Common myeloid progenitor, CD34-positive (primary cell): Measurements from ENCODE around the gene NDUFC2.

Experiments used
- CTCF ChIA-PET: fragments of 350-600 bp; sonication (Branson Sonifier 250); formaldehyde crosslinking; loops from one replicate; lab custom pipeline; 2021; ENCODE audit warnings: antibody characterized with exemption; lab: Charles Lee
- POLR2A ChIA-PET: fragments of 350-600 bp; sonication (Branson Sonifier 250); formaldehyde crosslinking; loops from one replicate; lab custom pipeline; 2021; ENCODE audit warnings: antibody characterized with exemption; lab: Charles Lee
- DNase-seq, 3 donors: peaks; one replicate each; pipeline versions ENCODE4 v3.0.0 to v3.0.0-alpha.2; 2013
- H3K27ac ChIP-seq, 2 experiments: 1 replicate in 1 of 2; 2 replicates in 1 of 2; pipeline ENCODE4 v1.7.0; 2013; ENCODE audit warnings: inconsistent platforms in 2 of 2, low read length in 2 of 2, mild to moderate bottlenecking in 2 of 2, low read depth in 1 of 2, moderate library complexity in 1 of 2; ENCODE audit not compliant: severe bottlenecking in 2 of 2, insufficient read depth in 1 of 2, poor library complexity in 1 of 2
- H3K27me3 ChIP-seq, 5 experiments: replicated peaks in 2 of 5; 1 replicate in 3 of 5; 2 replicates in 2 of 5; pipeline versions ENCODE4 v1.6.1 to v1.7.0; 2013; ENCODE audit warnings: low read length in 4 of 5, mild to moderate bottlenecking in 2 of 5, moderate library complexity in 2 of 5, inconsistent platforms in 1 of 5; ENCODE audit not compliant: insufficient read depth in 5 of 5, control insufficient read depth in 4 of 5
- H3K36me3 ChIP-seq, 4 experiments: 1 replicate in 2 of 4; 2 replicates in 2 of 4; pipeline versions ENCODE4 v1.6.1 to v1.7.0; 2013; ENCODE audit warnings: low read length in 3 of 4, control low read depth in 1 of 4, mild to moderate bottlenecking in 1 of 4; ENCODE audit not compliant: control insufficient read depth in 4 of 4, insufficient read depth in 4 of 4
- H3K4me1 ChIP-seq, 4 experiments: 1 replicate in 3 of 4; 2 replicates in 1 of 4; pipeline versions ENCODE4 v1.6.1 to v1.7.1; 2013; ENCODE audit warnings: low read length in 3 of 4, mild to moderate bottlenecking in 3 of 4, control low read depth in 1 of 4, inconsistent platforms in 1 of 4, moderate library complexity in 1 of 4; ENCODE audit not compliant: control insufficient read depth in 4 of 4, insufficient read depth in 4 of 4; ENCODE audit errors: control extremely low read depth in 1 of 4
- H3K4me3 ChIP-seq, 7 experiments: 1 replicate in 4 of 7; 2 replicates in 3 of 7; pipeline versions ENCODE4 v1.5.1 to v1.7.0; 2013; ENCODE audit warnings: mild to moderate bottlenecking in 7 of 7, low read length in 6 of 7, moderate library complexity in 6 of 7, inconsistent platforms in 2 of 7, low read depth in 2 of 7, control low read depth in 1 of 7; ENCODE audit not compliant: insufficient read depth in 4 of 7, control insufficient read depth in 1 of 7; ENCODE audit errors: extremely low read depth in 1 of 7
- H3K9me3 ChIP-seq, 5 experiments: 1 replicate in 4 of 5; 2 replicates in 1 of 5; pipeline versions ENCODE4 v1.6.1 to v1.7.1; 2013; ENCODE audit warnings: low read length in 4 of 5, mild to moderate bottlenecking in 2 of 5, inconsistent platforms in 1 of 5, low read depth in 1 of 5, moderate library complexity in 1 of 5; ENCODE audit not compliant: control insufficient read depth in 4 of 5, insufficient read depth in 2 of 5; ENCODE audit errors: control extremely low read depth in 1 of 5
- WGBS: methylation state at CpG from one replicate; pipeline ENCODE4 v1.1.5; 2013; ENCODE audit not compliant: insufficient coverage; 5-methylcytosine and 5-hydroxymethylcytosine counted together

NDUFC2 gene

DNA sequence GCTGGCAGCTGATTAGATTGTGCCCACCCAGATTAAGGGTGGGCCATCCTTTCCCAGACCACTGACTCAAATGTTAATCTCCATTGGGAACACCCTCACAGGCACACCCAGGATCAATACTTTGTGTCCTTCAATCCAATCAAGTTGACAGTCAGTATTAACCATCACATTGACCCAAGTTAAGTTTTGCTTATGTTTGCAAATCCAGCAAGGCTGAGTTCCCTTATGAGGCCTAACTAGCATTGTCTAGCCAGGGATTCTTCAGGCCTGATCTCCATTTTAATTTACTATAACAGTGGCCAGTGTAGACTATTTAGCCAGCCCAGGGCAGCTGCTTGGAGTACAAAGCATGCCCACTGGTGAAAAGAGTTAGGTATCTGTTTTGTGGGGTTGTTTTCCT lies 54.3 kb downstream of the NDUFC2 start:
- peaks cover 0 to 2% (median 0%) of the 10 kb centered on the region in 5 experiments for H3K9me3 ChIP-seq
- ChIA-PET POLR2A (no interaction called here), CTCF (interaction anchor here (1.4 kb wide), 1 partner anchor 26 kb away, joined by 4 read pairs; no protein-coding TSS in a partner anchor)
- H3K27ac ChIP-seq, result no peak overlapping the region
- no peaks in the 10 kb centered on the region for H3K36me3 ChIP-seq
- H3K4me1 ChIP-seq, result peaks cover 0 to 10% (median 5%) of the 10 kb centered on the region in 4 experiments
- no peak for DNase-seq
- H3K4me3 ChIP-seq, result no peak overlapping the region
- peaks cover 0 to 23% (median 4%) of the 10 kb centered on the region in 5 experiments for H3K27me3 ChIP-seq

DNA sequence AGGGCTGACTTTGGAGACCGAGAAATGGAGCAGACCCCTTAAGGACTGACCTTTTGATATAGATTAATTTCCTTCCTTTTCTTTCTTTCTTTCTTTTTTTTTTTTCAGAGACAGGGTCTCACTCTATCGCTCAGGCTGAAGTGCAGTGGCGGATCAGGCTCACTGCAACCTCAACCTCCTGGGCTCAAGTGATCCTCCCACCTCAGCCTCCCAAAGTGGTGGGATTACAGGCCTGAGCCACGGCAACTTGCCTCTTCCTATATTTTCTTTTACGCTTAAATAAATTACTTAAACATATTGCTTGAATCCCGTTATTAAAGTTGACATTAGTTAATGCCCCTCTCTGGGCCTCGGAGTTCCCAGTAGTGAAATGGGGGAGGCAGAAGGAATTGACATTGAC lies 56.2 kb downstream of the NDUFC2 start:
- 75% methylated on average over 3 of the region's 7 CpGs for WGBS
- Histone ChIP-seq H3K27ac (no peak overlapping the region), H3K4me3 (peak overlapping the region in 3 of 7 experiments; percentile 37 to 56 (median 42))

DNA sequence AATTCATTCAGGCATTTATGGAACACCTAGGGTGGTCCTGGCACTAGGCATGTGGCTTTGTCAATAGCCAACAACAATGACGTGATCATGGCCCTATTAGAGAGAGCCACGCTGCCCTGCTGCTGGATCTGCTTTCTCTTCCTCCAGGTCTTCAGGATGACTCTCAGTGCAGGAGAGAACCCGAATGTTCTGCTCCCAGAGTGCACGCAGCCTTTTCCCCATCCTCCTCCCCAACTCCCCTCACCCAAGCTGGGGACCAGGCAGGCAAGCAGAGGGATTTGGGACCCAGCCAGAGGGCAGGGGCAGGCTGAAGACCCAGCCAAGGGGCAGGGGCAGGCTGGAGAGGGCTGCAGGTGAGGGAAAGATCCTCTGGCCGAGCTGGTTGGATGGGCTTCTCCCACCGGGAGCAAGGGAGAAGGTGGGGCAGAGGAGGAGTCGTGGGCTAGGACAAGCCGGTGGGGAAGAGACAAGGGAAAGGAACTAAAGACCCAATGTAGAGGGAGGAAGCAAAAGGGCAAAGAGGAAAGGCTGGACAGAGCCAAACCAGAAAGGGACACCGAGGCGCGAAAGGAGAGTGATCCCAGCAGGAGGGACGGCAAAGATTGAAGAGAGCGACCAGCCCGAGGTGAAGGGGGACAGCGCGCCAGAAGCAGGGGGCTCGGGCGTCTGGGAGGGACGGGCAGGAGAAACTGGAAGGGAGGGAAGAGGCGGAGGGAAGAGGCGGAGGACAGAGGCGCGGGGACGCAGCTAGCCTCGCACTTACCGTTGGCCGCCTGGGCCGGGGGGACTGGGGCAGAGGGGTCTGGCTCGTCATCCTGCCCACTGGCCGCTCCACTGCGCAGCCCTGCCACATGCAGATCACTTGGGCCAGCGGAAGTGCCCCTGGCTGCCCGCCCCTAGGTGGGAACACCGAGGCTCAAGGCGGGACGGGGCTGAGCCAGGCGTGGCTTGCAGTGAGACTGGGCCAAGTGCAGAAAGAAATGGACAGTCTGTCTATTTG lies 57.0 kb downstream of the NDUFC2 start, which contains the start of gene KCTD14:
Gene KCTD14 (minus strand): TSS at position 880 of the 1,000 bp plus-strand sequence. CDS start 27 bp downstream, at position 853.
- Histone ChIP-seq H3K9me3 (peaks cover 0 to 2% (median 0%) of the 10 kb centered on the region in 5 experiments), H3K27me3 (peaks cover 0 to 23% (median 4%) of the 10 kb centered on the region in 5 experiments), H3K27ac (no peak within 1 kb of the TSS), H3K4me3 (peak within 1 kb of the TSS in 3 of 7 experiments; percentile 37 to 56 (median 42)), H3K4me1 (peaks cover 0 to 3% (median 3%) of the 10 kb centered on the region in 4 experiments), H3K36me3 (no peaks in the 10 kb centered on the region)
- 26% methylated on average over 32 of the region's 37 CpGs for WGBS
- ChIA-PET CTCF (no interaction called here), POLR2A (no interaction called here)
- DNase-seq, result no peak

More for the DNA sequence above, 56.2 kb downstream of the NDUFC2 start:
- Histone ChIP-seq H3K4me1 (peaks cover 0 to 3% (median 3%) of the 10 kb centered on the region in 4 experiments), H3K36me3 (no peaks in the 10 kb centered on the region), H3K9me3 (peaks cover 0 to 2% (median 0%) of the 10 kb centered on the region in 5 experiments), H3K27me3 (peaks cover 0 to 23% (median 4%) of the 10 kb centered on the region in 5 experiments)
- no peak for DNase-seq
- ChIA-PET CTCF (no interaction called here), POLR2A (no interaction called here)

DNA sequence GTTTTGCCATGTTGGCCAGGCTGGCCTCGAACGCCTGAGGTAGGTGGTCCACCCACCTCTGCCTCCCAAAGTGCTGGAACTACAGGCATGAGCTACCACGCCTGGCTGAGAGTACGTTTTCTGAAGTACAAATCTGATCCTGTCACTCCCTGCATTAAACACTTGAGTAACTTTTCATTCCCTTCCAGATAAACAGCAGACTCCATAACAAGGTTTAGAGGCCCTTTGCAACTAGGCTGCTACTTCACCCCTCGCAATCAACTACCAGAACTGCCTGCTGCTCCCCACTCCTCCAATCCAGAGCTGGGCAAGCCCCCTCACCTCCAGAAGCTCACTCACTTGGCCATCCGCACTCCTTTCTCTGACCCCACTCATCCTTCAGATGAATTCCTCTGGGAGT lies 58.1 kb downstream of the NDUFC2 start:
- ChIA-PET CTCF (interaction anchor here (1.6 kb wide), 1 partner anchor 11 kb away, joined by 5 read pairs; no protein-coding TSS in a partner anchor), POLR2A (no interaction called here)
- no peak for DNase-seq
- H3K9me3 ChIP-seq, result peaks cover 0 to 2% (median 0%) of the 10 kb centered on the region in 5 experiments
- H3K4me3 ChIP-seq, result no peak overlapping the region
- 94% methylated on average over 6 of the region's 6 CpGs for WGBS
- no peaks in the 10 kb centered on the region for H3K36me3 ChIP-seq
- peaks cover 0 to 23% (median 4%) of the 10 kb centered on the region in 5 experiments for H3K27me3 ChIP-seq
- H3K27ac ChIP-seq, result no peak overlapping the region
- H3K4me1 ChIP-seq, result peaks cover 0 to 3% (median 3%) of the 10 kb centered on the region in 4 experiments

DNA sequence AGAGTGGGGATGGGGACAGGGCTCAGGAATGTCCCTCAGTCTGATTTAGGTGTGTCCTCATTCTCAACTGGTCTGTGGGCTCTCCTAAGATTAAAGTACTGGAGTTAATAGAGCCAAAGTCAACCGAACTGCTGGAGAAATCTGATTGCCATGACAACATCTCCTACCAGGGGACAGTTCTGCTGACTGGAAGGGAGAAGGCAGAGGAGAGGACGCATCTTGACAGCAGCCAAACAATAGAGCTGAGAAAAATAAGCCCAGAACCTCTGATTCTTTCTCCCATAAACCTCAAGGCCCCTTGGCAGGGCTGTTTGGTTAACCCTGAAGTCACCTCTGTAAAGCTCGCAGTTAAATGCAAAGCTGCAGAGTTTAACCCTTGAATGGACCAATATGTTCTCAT lies 59.4 kb downstream of the NDUFC2 start:
- 100% methylated on average over 1 of the region's 3 CpGs for WGBS
- Histone ChIP-seq H3K36me3 (no peaks in the 10 kb centered on the region), H3K4me3 (no peak overlapping the region), H3K27me3 (peaks cover 0 to 23% (median 4%) of the 10 kb centered on the region in 5 experiments), H3K9me3 (peaks cover 0 to 2% (median 0%) of the 10 kb centered on the region in 5 experiments), H3K27ac (no peak overlapping the region), H3K4me1 (peaks cover 0 to 3% (median 3%) of the 10 kb centered on the region in 4 experiments)
- CTCF ChIA-PET, result interaction anchor here (0.9 to 1.6 kb wide), 3 partner anchors 12 to 25 kb away, joined by 5 to 7 read pairs (median 5); no protein-coding TSS in a partner anchor
- no peak for DNase-seq
- POLR2A ChIA-PET, result interaction anchor here (0.8 kb wide), 1 partner anchor 17 kb away, joined by 4 read pairs; no protein-coding TSS in a partner anchor

DNA sequence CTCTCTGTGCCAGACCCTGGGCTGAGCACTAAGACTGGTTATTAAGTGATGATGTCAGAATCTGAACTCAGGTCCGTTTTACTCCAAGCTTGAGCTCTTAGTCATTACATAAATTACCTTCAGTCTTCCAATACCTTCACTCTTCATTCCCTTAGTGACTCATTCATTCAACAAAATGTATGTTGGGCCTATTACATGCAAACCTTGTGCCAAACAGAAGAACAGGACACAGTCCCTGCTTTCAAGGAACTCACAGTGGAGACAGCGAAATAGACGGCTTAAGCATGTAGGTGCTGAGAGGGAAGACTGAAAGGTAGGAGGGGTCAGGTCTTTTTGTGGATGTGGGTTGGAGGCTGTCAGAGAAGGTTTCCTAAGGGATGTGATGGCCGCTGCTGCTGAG lies 59.9 kb downstream of the NDUFC2 start:
- Histone ChIP-seq H3K36me3 (no peaks in the 10 kb centered on the region), H3K27me3 (peaks cover 0 to 23% (median 4%) of the 10 kb centered on the region in 5 experiments), H3K4me3 (no peak overlapping the region), H3K9me3 (peaks cover 0 to 2% (median 0%) of the 10 kb centered on the region in 5 experiments), H3K27ac (no peak overlapping the region), H3K4me1 (peaks cover 0 to 3% (median 3%) of the 10 kb centered on the region in 4 experiments)
- ChIA-PET CTCF (interaction anchor here (1.4 kb wide), 1 partner anchor 26 kb away, joined by 7 read pairs; no protein-coding TSS in a partner anchor), POLR2A (interaction anchor here (0.8 kb wide), 1 partner anchor 18 kb away, joined by 4 read pairs; no protein-coding TSS in a partner anchor)
- DNase-seq, result no peak
- WGBS, result 68% methylated on average over 4 of the region's 4 CpGs
